Brain microvascular endothelial cell (primary cell): ENCODE measurements around the gene HDDC2.

Source experiments
- DNase-seq: peaks from one replicate; pipeline ENCODE4 v3.0.0-alpha.2; 2020
- H3K27ac ChIP-seq: fragments of 250-450 bp; sonication (Bioruptor Pico); 2 replicates; pipeline ENCODE4 v1.5.1; 2020; ENCODE audit warnings: mild to moderate bottlenecking, moderate library complexity
- H3K27me3 ChIP-seq: fragments of 250-450 bp; sonication (Bioruptor Pico); replicated peaks from 2 replicates; pipeline ENCODE4 v1.5.1; 2020; ENCODE audit warnings: mild to moderate bottlenecking
- H3K36me3 ChIP-seq: fragments of 250-450 bp; sonication (Bioruptor Pico); replicated peaks from 2 replicates; pipeline ENCODE4 v1.5.1; 2020; ENCODE audit warnings: mild to moderate bottlenecking
- H3K4me3 ChIP-seq: 2 replicates; pipeline ENCODE4 v1.5.1; 2011; ENCODE audit warnings: low read depth, mild to moderate bottlenecking, control low read depth, low read length, moderate library complexity
- in situ Hi-C: cut with HindIII; loops from 2 replicates; pipeline ENCODE4 v1.10.0; 2017; ENCODE audit warnings: low sequenced_read_pairs, low pct_ligation_motif_present
- TF ChIP-seq, protein P1 (sequence below): IDR thresholded peaks from 2 replicates; pipeline ENCODE4 v1.5.1; 2011; ENCODE audit warnings: low read depth, mild to moderate bottlenecking, moderate library complexity, low read length, control low read depth, inconsistent platforms; ENCODE audit errors: missing control alignments

Gene HDDC2

GRCh38 chr6:125340175-125340835, 38.5 kb upstream of the HDDC2 start:
- Histone ChIP-seq H3K27ac (no peak overlapping the region), H3K36me3 (no peaks in the 10 kb centered on the region), H3K27me3 (no peaks in the 10 kb centered on the region), H3K4me3 (no peak overlapping the region)
- no peak for DNase-seq
- TF ChIP-seq, protein P1, sequence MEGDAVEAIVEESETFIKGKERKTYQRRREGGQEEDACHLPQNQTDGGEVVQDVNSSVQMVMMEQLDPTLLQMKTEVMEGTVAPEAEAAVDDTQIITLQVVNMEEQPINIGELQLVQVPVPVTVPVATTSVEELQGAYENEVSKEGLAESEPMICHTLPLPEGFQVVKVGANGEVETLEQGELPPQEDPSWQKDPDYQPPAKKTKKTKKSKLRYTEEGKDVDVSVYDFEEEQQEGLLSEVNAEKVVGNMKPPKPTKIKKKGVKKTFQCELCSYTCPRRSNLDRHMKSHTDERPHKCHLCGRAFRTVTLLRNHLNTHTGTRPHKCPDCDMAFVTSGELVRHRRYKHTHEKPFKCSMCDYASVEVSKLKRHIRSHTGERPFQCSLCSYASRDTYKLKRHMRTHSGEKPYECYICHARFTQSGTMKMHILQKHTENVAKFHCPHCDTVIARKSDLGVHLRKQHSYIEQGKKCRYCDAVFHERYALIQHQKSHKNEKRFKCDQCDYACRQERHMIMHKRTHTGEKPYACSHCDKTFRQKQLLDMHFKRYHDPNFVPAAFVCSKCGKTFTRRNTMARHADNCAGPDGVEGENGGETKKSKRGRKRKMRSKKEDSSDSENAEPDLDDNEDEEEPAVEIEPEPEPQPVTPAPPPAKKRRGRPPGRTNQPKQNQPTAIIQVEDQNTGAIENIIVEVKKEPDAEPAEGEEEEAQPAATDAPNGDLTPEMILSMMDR, result no peak
- in situ Hi-C loops, result no loop called here

GRCh38 chr6:125339653-125340052, 37.9 kb upstream of the HDDC2 start:
- TF ChIP-seq, protein P1, result no peak
- Histone ChIP-seq H3K4me3 (no peak overlapping the region), H3K36me3 (no peaks in the 10 kb centered on the region), H3K27me3 (no peaks in the 10 kb centered on the region), H3K27ac (no peak overlapping the region)
- DNase-seq, result no peak
- in situ Hi-C loops, result no loop called here

- TF ChIP-seq, protein P1, result no peak
- no peaks in the 10 kb centered on the region for H3K36me3 ChIP-seq
- no peak for DNase-seq
Measured at GRCh38 chr6:125338381-125338780, 36.6 kb upstream of the HDDC2 start.

GRCh38 chr6:125337706-125338105, 35.9 kb upstream of the HDDC2 start:
- DNase-seq, result no peak
- no peak overlapping the region for H3K27ac ChIP-seq
- no peaks in the 10 kb centered on the region for H3K36me3 ChIP-seq
- no peaks in the 10 kb centered on the region for H3K27me3 ChIP-seq
- H3K4me3 ChIP-seq, result no peak overlapping the region
- in situ Hi-C loops, result no loop called here
- TF ChIP-seq, protein P1, result no peak

More at GRCh38 chr6:125338381-125338780, 36.6 kb upstream of the HDDC2 start:
- Histone ChIP-seq H3K27me3 (no peaks in the 10 kb centered on the region), H3K4me3 (no peak overlapping the region), H3K27ac (no peak overlapping the region)
- in situ Hi-C loops, result no loop called here

DNA sequence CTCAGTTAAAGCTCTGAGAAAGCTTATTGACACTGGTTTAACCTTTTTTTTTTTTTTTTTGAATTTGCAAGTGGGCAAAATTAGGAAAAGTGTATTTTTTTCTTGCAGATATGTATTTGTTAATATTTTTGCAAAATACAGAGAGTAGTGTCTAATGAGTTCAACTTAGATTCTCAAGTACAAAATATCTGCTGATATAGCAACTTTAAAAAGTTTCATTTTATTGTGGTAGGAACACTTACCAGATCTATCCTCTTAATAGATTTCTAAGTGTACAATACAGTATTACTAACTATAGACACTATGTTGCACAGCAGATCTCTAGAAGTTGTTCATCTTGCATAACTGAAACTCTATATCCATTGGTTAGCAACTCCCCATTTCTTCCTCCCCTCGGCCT, 30.9 kb upstream of the HDDC2 start:
- H3K27ac ChIP-seq, result no peak overlapping the region
- no peak for DNase-seq
- in situ Hi-C loops, result no loop called here
- no peaks in the 10 kb centered on the region for H3K36me3 ChIP-seq
- no peaks in the 10 kb centered on the region for H3K27me3 ChIP-seq
- TF ChIP-seq, protein P1, result no peak
- no peak overlapping the region for H3K4me3 ChIP-seq

GRCh38 chr6:125325586-125325985, 23.8 kb upstream of the HDDC2 start:
- no peak for DNase-seq
- Histone ChIP-seq H3K36me3 (no peaks in the 10 kb centered on the region), H3K4me3 (no peak overlapping the region), H3K27ac (no peak overlapping the region), H3K27me3 (no peaks in the 10 kb centered on the region)
- in situ Hi-C loops, result no loop called here
- TF ChIP-seq, protein P1, result no peak
